Upper lobe of left lung (tissue), 6 donors: ENCODE results near the gene DDIT3. TPM values are rescaled to one million over a fixed set of nuclear protein-coding genes. Genes with fewer than 3 reads are reported as not detected.

ENCODE experiments used
- ATAC-seq, 2 donors: fragments of 200-7000 bp; cut with Tn5 transposase; one replicate each; pipeline ENCODE4 v1.9.1; 2022; ENCODE audit warnings: mild to moderate bottlenecking in 2 of 2, moderate library complexity in 2 of 2; ENCODE audit not compliant: low FRiP score in 2 of 2
- DNase-seq, 2 donors: peaks; one replicate each; pipeline ENCODE4 v3.0.0-alpha.2; 2019 to 2020
- H3K27ac ChIP-seq, 4 donors: fragments of 200-600 bp; sonication (generic); one replicate each; pipeline ENCODE4 v1.5.1; 2016 to 2019
- H3K27me3 ChIP-seq, 4 donors: fragments of 200-600 bp; sonication (generic); one replicate each; pipeline ENCODE4 v1.5.1; 2017 to 2019
- H3K36me3 ChIP-seq, 4 donors: fragments of 200-600 bp; sonication (generic); one replicate each; pipeline ENCODE4 v1.5.1; 2016 to 2019
- H3K4me1 ChIP-seq, 4 donors: fragments of 200-600 bp; sonication (generic); one replicate each; pipeline ENCODE4 v1.5.1; 2018 to 2019
- H3K4me3 ChIP-seq, 4 donors: fragments of 200-600 bp; sonication (generic); one replicate each; pipeline ENCODE4 v1.5.1; 2017 to 2019; ENCODE audit warnings: mild to moderate bottlenecking in 2 of 4, moderate library complexity in 1 of 4
- H3K9me3 ChIP-seq, 4 donors: fragments of 200-600 bp; sonication (generic); one replicate each; pipeline ENCODE4 v1.5.1; 2018 to 2019
- CTCF ChIP-seq, 6 experiments: fragments of 450-650 bp in 4 of 6; fragments of 200-600 bp in 2 of 6; sonication (generic) in 2 of 6; IDR thresholded peaks; one replicate each; pipeline ENCODE4 v1.5.1; 2016 to 2019; ENCODE audit warnings: antibody characterized with exemption in 6 of 6
- EP300 ChIP-seq, 4 donors: sonication (generic); formaldehyde crosslinking; IDR thresholded peaks; one replicate each; pipeline ENCODE4 v1.5.1; 2017; ENCODE audit warnings: antibody characterized with exemption in 4 of 4, control low read depth in 2 of 4
- POLR2A ChIP-seq, 4 donors: fragments of 450-650 bp; IDR thresholded peaks; one replicate each; pipeline ENCODE4 v1.5.1; 2016 to 2017; ENCODE audit warnings: antibody characterized with exemption in 4 of 4, mild to moderate bottlenecking in 2 of 4
- POLR2AphosphoS5 ChIP-seq, 2 donors: sonication (generic); formaldehyde crosslinking; IDR thresholded peaks; one replicate each; pipeline ENCODE4 v1.5.1; 2017; ENCODE audit warnings: antibody characterized with exemption in 2 of 2
- WGBS, 2 donors: methylation state at CpG; one replicate each; pipeline ENCODE4 v1.1.5; 2017 to 2018; 5-methylcytosine and 5-hydroxymethylcytosine counted together
- total RNA-seq, 6 donors: library from RNA; depleted of rRNA in 4 of 6; stranded (reverse); fragments of >200 nt in 4 of 6; gene quantifications; one replicate each; pipeline versions ENCODE4 v1.1.0 to v1.2.1, GENCODE V29; 2016 to 2021
- donor health status: DM: no; HTN: no; CAD: no; lungs with moderate emphysema.
- donor health status: DM: no; HTN: yes; CAD: no; lungs with severe emphysema.

Gene DDIT3
- total RNA-seq, 6 donors from 2014 or later, result 26.1 to 45.1 (median 33.1) TPM

- H3K4me3 ChIP-seq, result no peak overlapping the region
- peaks cover 0 to 1% (median under 1%) of the 10 kb centered on the region in 4 donors for H3K27me3 ChIP-seq
- H3K27ac ChIP-seq, result peak overlapping the region in 1 of 4 donors; percentile 3
- H3K36me3 ChIP-seq, result no peaks in the 10 kb centered on the region
- 70 to 80% methylated on average over 1 of the region's 1 CpG for WGBS, 2 donors
- no peak for ATAC-seq
- TF ChIP-seq EP300 (IDR thresholded peaks at IDR 0.05) (no peak), CTCF (IDR thresholded peaks at IDR 0.05) (no peak), POLR2AphosphoS5 (IDR thresholded peaks at IDR 0.05) (no peak), POLR2A (IDR thresholded peaks at IDR 0.05) (no peak)
- H3K4me1 ChIP-seq, result peaks cover 3 to 14% (median 5%) of the 10 kb centered on the region in 4 donors
- no peaks in the 10 kb centered on the region for H3K9me3 ChIP-seq
- DNase-seq, result no peak
These were observed 38.6 kb downstream of the DDIT3 start for GRCh38 chr12:57481671-57482070.

- Histone ChIP-seq H3K9me3 (no peaks in the 10 kb centered on the region), H3K27ac (peak within 1 kb of the TSS; percentile 75 to 90 (median 82)), H3K4me1 (peaks cover 16 to 35% (median 24%) of the 10 kb centered on the region in 4 donors), H3K27me3 (peaks cover 0 to 21% (median 6%) of the 10 kb centered on the region in 4 donors), H3K36me3 (peaks cover 0 to 3% (median 0%) of the 10 kb centered on the region in 4 donors), H3K4me3 (peak within 1 kb of the TSS in 3 of 4 donors; percentile 6 to 54 (median 14))
- ATAC-seq (peak in 1 of 2 donors; percentile 5), DNase-seq (peak in 1 of 2 donors; percentile 64)
- WGBS, 2 donors, result 57 to 70% methylated on average over 6 of the region's 6 CpGs
- TF ChIP-seq CTCF (IDR thresholded peaks at IDR 0.05), result no peak
- TF ChIP-seq POLR2A (IDR thresholded peaks at IDR 0.05), result peak in 1 of 4 donors; percentile 34
- TF ChIP-seq POLR2AphosphoS5 (IDR thresholded peaks at IDR 0.05), result no peak
- TF ChIP-seq EP300 (IDR thresholded peaks at IDR 0.05), result no peak
These were observed 40.8 kb downstream of the DDIT3 start, which contains the start of gene ARHGAP9 for GRCh38 chr12:57479376-57480115. Gene ARHGAP9, minus strand, starts transcription at chr12:57479866. Its CDS starts 460 bp downstream, at chr12:57479406.

GRCh38 chr12:57479043-57479375, 41.3 kb downstream of the DDIT3 start:
- no peak for DNase-seq
- peaks cover 16 to 37% (median 25%) of the 10 kb centered on the region in 4 donors for H3K4me1 ChIP-seq
- peak overlapping the region in 3 of 4 donors; percentile 6 to 54 (median 14) for H3K4me3 ChIP-seq
- peaks cover 0 to 24% (median 6%) of the 10 kb centered on the region in 4 donors for H3K27me3 ChIP-seq
- TF ChIP-seq CTCF (IDR thresholded peaks at IDR 0.05) (no peak), POLR2AphosphoS5 (IDR thresholded peaks at IDR 0.05) (no peak), POLR2A (IDR thresholded peaks at IDR 0.05) (no peak), EP300 (IDR thresholded peaks at IDR 0.05) (no peak)
- 87 to 89% methylated on average over 10 of the region's 10 CpGs for WGBS, 2 donors
- peaks cover 0 to 3% (median 0%) of the 10 kb centered on the region in 4 donors for H3K36me3 ChIP-seq
- H3K9me3 ChIP-seq, result no peaks in the 10 kb centered on the region
- no peak for ATAC-seq
- peak overlapping the region; percentile 75 to 90 (median 82) for H3K27ac ChIP-seq

GRCh38 chr12:57477710-57478681, 42.3 kb downstream of the DDIT3 start:
- WGBS, 2 donors, result 58 to 59% methylated on average over 12 of the region's 12 CpGs
- peaks cover 0 to 24% (median 6%) of the 10 kb centered on the region in 4 donors for H3K27me3 ChIP-seq
- ATAC-seq (peak; percentile 28 to 52), DNase-seq (peak in 1 of 2 donors; percentile 63)
- TF ChIP-seq EP300 (IDR thresholded peaks at IDR 0.05) (no peak), POLR2A (IDR thresholded peaks at IDR 0.05) (peak in 1 of 4 donors; percentile 67), CTCF (IDR thresholded peaks at IDR 0.05) (no peak), POLR2AphosphoS5 (IDR thresholded peaks at IDR 0.05) (peak in 1 of 2 donors; percentile 20)
- H3K4me1 ChIP-seq, result peaks cover 16 to 37% (median 25%) of the 10 kb centered on the region in 4 donors
- peak overlapping the region; percentile 75 to 90 (median 82) for H3K27ac ChIP-seq
- H3K36me3 ChIP-seq, result peaks cover 0 to 3% (median 0%) of the 10 kb centered on the region in 4 donors
- peak overlapping the region in 3 of 4 donors; percentile 40 to 54 (median 50) for H3K4me3 ChIP-seq
- no peaks in the 10 kb centered on the region for H3K9me3 ChIP-seq
